Measurements from ENCODE around the gene IFFO2.

Gene IFFO2

DNA sequence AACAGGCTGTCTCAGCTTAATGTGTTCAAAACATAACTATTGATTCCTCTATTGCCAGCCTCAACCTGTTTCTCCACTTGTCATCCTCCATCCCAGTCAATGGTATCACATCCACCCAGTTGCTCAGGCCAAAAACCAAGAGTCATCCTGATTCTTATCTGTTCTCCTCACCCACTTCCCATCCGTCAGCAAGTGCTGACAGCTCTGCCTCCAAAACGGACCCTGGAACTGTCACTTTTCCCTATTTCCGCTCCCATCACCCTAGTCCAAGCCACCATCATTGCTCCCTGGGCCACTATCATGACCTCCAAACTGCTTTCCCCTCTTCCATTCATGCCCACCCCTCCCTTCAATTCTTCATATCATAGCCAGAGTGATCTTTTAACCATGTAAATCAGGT lies 36.2 kb upstream of the IFFO2 start:
- Histone ChIP-seq H3K27ac (ENCODE audit: insufficient read depth, low read depth, low read length, poor library complexity, severe bottlenecking) (no peak overlapping the region), H3K36me3 (ENCODE audit: control insufficient read depth, insufficient read depth, low read length) (no peaks in the 10 kb centered on the region), H3K4me1 (ENCODE audit: control insufficient read depth, insufficient read depth, low read length) (peaks cover 8% of the 10 kb centered on the region), H3K9me3 (ENCODE audit: control insufficient read depth, low read length) (no peaks in the 10 kb centered on the region), H3K27me3 (ENCODE audit: control insufficient read depth, insufficient read depth, low read length, poor library complexity, severe bottlenecking) (no peaks in the 10 kb centered on the region), H3K4me3 (ENCODE audit: insufficient read depth, low read depth, low read length) (no peak overlapping the region)
- 89 to 90% methylated on average over 3 of the region's 3 CpGs for whole genome bisulfite sequencing, 2 experiments

DNA sequence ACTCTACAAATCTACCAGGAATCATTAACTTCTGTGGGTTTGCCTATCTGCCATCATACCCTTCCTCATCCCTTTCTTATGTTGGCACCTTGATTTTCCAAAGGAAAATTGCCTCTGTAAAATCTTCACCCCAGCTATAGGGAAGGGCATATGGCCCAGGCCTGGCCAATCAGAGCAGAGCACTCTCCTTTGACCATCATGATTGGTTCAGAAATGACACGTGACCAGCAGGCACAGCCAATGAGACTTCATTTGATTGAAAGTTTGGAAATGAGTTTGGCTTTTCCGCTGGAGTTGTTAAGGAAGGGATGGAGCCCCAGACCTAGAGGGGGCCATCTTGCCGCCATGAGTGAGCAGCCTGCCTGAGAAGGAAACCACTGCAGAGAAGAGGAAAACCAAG lies 35.1 kb upstream of the IFFO2 start:
- H3K27me3 ChIP-seq (ENCODE audit: control insufficient read depth, insufficient read depth, low read length, poor library complexity, severe bottlenecking) = no peaks in the 10 kb centered on the region
- H3K4me1 ChIP-seq (ENCODE audit: control insufficient read depth, insufficient read depth, low read length) = peaks cover 8% of the 10 kb centered on the region
- H3K27ac ChIP-seq (ENCODE audit: insufficient read depth, low read depth, low read length, poor library complexity, severe bottlenecking) = no peak overlapping the region
- H3K4me3 ChIP-seq (ENCODE audit: insufficient read depth, low read depth, low read length) = no peak overlapping the region
- H3K36me3 ChIP-seq (ENCODE audit: control insufficient read depth, insufficient read depth, low read length) = no peaks in the 10 kb centered on the region
- no peaks in the 10 kb centered on the region for H3K9me3 ChIP-seq (ENCODE audit: control insufficient read depth, low read length)
- 96 to 97% methylated on average over 3 of the region's 3 CpGs for WGBS, 2 experiments

DNA sequence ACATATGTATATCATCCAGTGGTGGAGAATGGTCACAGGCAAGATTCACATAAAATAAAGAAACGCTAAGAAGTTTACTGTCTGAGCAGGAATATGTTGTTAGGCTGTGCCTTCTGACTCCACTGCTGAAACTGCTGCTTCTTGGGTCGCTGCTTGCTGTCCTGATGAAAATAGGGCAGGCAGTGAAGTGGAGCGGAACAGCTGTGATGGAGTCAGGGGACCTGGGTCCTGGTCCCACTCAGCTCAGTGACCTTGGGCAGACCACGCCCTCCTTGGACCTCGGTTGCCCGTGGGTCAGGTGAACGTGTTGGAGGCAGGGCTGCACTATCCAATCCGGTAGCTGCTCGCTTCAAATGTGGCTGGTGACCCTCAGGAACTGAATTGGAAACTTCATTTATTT lies 33.4 kb upstream of the IFFO2 start:
- no peaks in the 10 kb centered on the region for H3K27me3 ChIP-seq (ENCODE audit: control insufficient read depth, insufficient read depth, low read length, poor library complexity, severe bottlenecking)
- no peak overlapping the region for H3K27ac ChIP-seq (ENCODE audit: insufficient read depth, low read depth, low read length, poor library complexity, severe bottlenecking)
- H3K36me3 ChIP-seq (ENCODE audit: control insufficient read depth, insufficient read depth, low read length) = no peaks in the 10 kb centered on the region
- WGBS, 2 experiments = 85 to 89% methylated on average over 9 of the region's 9 CpGs
- no peaks in the 10 kb centered on the region for H3K9me3 ChIP-seq (ENCODE audit: control insufficient read depth, low read length)
- H3K4me3 ChIP-seq (ENCODE audit: insufficient read depth, low read depth, low read length) = no peak overlapping the region
- peaks cover 8% of the 10 kb centered on the region for H3K4me1 ChIP-seq (ENCODE audit: control insufficient read depth, insufficient read depth, low read length)

DNA sequence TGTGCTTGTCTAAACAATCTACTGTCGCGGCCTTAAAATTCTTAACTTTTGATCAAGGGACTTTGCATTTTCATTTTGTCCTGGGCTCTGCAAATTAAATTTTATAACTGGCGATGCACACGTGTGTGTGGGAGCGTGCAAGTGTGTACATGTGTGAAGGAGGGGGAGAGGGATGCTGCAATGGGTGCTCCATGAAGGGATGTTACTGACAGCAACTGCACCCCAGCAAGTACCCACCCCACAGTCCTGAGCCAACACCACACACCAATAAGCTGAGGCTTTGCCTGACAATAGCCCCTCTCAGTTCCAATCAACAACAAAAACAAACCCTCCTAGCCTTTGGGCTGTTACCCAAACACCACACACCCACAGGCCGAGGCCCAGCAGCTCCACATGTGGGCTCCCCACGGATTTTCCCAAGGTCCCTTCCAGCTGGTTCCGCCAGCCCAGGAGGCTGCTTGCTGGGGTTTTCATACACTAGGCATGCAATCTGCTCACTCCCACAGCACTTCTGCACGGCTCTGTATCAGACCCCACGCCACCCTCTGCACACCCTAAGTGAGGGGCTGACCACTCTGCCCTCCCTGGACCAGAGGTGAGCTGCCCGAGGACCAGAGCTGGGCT lies 32.8 kb upstream of the IFFO2 start:
- 74 to 79% methylated on average over 11 of the region's 11 CpGs for WGBS, 2 experiments
- H3K4me1 ChIP-seq (ENCODE audit: control insufficient read depth, insufficient read depth, low read length) = peaks cover 8% of the 10 kb centered on the region
- no peaks in the 10 kb centered on the region for H3K9me3 ChIP-seq (ENCODE audit: control insufficient read depth, low read length)
- no peaks in the 10 kb centered on the region for H3K27me3 ChIP-seq (ENCODE audit: control insufficient read depth, insufficient read depth, low read length, poor library complexity, severe bottlenecking)
- H3K36me3 ChIP-seq (ENCODE audit: control insufficient read depth, insufficient read depth, low read length) = no peaks in the 10 kb centered on the region
- no peak overlapping the region for H3K27ac ChIP-seq (ENCODE audit: insufficient read depth, low read depth, low read length, poor library complexity, severe bottlenecking)
- no peak overlapping the region for H3K4me3 ChIP-seq (ENCODE audit: insufficient read depth, low read depth, low read length)

DNA sequence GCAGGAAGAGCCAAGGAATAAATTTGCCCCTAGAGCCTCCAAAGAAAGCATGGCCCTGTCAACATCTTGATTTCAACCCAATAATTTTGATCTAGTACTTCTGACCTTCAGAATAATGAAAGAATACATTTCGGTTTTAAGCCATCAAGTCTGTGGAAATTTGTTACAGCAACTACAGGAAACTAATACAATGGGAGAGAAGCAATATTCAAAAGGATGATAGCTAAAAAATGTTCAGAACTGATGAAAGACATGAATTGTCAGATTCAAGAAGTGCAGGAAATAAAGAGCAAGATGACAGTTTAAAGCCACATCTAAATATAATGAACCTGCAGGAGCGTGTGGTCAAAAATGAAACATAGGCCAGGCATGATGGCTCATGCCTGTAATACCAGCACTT lies 24.8 kb upstream of the IFFO2 start:
- Histone ChIP-seq H3K4me1 (ENCODE audit: control insufficient read depth, insufficient read depth, low read length) (no peaks in the 10 kb centered on the region), H3K27me3 (ENCODE audit: control insufficient read depth, insufficient read depth, low read length, poor library complexity, severe bottlenecking) (no peaks in the 10 kb centered on the region), H3K4me3 (ENCODE audit: insufficient read depth, low read depth, low read length) (no peak overlapping the region), H3K27ac (ENCODE audit: insufficient read depth, low read depth, low read length, poor library complexity, severe bottlenecking) (no peak overlapping the region), H3K36me3 (ENCODE audit: control insufficient read depth, insufficient read depth, low read length) (no peaks in the 10 kb centered on the region), H3K9me3 (ENCODE audit: control insufficient read depth, low read length) (no peaks in the 10 kb centered on the region)
- WGBS, 2 experiments = 94 to 95% methylated on average over 2 of the region's 2 CpGs

DNA sequence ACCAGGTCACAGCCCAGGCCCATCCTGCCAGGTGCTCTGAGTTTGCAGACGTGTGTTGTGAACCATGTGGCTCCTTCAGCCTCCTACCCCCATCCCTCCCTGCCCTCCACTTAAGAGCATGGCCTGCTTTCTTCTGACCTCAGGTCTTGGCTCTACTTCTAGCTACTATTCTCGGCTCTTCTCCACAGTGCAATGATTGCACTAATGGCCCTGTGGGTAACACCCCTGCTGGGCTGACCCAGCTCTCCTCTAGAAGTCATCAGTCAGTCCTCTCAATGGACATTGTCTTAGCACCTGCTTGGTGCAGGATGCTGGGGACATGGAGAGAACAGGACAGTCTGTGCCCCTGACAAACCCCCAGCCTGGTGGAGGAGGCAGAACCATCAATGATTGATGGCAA lies 22.2 kb upstream of the IFFO2 start:
- Histone ChIP-seq H3K4me3 (ENCODE audit: insufficient read depth, low read depth, low read length) (no peak overlapping the region), H3K9me3 (ENCODE audit: control insufficient read depth, low read length) (no peaks in the 10 kb centered on the region), H3K27me3 (ENCODE audit: control insufficient read depth, insufficient read depth, low read length, poor library complexity, severe bottlenecking) (no peaks in the 10 kb centered on the region), H3K36me3 (ENCODE audit: control insufficient read depth, insufficient read depth, low read length) (no peaks in the 10 kb centered on the region), H3K27ac (ENCODE audit: insufficient read depth, low read depth, low read length, poor library complexity, severe bottlenecking) (no peak overlapping the region), H3K4me1 (ENCODE audit: control insufficient read depth, insufficient read depth, low read length) (no peaks in the 10 kb centered on the region)
- WGBS, 2 experiments = 75 to 84% methylated on average over 2 of the region's 2 CpGs

DNA sequence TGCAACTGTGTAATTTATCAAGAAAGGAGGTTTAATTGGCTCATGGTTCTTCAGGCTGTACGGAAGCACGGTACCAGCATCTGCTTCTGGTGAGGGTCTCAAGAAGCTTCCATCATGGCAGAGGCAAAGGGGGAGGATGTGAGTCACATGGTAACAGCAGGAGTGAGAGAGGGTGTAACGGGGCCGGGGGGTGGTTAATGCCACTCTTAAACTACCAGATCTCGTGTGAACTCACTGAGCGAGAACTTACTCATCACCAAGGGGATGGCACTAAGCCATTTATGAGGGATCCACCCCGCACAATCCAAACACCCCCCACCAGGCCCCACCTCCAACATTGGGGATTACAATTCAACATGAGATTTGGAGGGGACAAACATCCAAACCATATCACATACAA lies 21.0 kb upstream of the IFFO2 start:
- 85 to 87% methylated on average over 7 of the region's 7 CpGs for WGBS, 2 experiments
- Histone ChIP-seq H3K9me3 (ENCODE audit: control insufficient read depth, low read length) (no peaks in the 10 kb centered on the region), H3K4me3 (ENCODE audit: insufficient read depth, low read depth, low read length) (no peak overlapping the region), H3K4me1 (ENCODE audit: control insufficient read depth, insufficient read depth, low read length) (no peaks in the 10 kb centered on the region), H3K27ac (ENCODE audit: insufficient read depth, low read depth, low read length, poor library complexity, severe bottlenecking) (no peak overlapping the region), H3K27me3 (ENCODE audit: control insufficient read depth, insufficient read depth, low read length, poor library complexity, severe bottlenecking) (no peaks in the 10 kb centered on the region), H3K36me3 (ENCODE audit: control insufficient read depth, insufficient read depth, low read length) (no peaks in the 10 kb centered on the region)

DNA sequence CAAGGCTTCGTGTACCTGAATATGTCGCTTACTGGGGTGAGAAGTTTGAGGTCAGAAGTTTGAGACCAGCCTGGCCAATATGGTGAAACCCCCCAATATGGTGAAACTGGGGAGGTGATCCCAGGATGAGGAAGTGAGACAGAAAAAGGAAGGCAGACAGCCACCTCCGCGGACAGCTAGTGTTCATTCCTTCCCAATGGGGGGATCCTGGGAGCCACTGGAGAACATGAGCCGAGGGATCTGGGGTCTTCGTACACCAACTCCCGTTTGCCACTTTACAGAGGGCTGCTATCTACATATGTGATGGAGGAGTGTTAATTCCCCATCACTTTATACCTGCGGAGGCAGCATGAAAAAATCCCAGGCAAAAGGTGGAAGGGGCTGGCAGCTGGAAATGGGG lies 19.6 kb upstream of the IFFO2 start:
- 95 to 96% methylated on average over 8 of the region's 8 CpGs for WGBS, 2 experiments
- Histone ChIP-seq H3K27ac (ENCODE audit: insufficient read depth, low read depth, low read length, poor library complexity, severe bottlenecking) (no peak overlapping the region), H3K9me3 (ENCODE audit: control insufficient read depth, low read length) (no peaks in the 10 kb centered on the region), H3K27me3 (ENCODE audit: control insufficient read depth, insufficient read depth, low read length, poor library complexity, severe bottlenecking) (no peaks in the 10 kb centered on the region), H3K4me1 (ENCODE audit: control insufficient read depth, insufficient read depth, low read length) (no peaks in the 10 kb centered on the region), H3K36me3 (ENCODE audit: control insufficient read depth, insufficient read depth, low read length) (no peaks in the 10 kb centered on the region), H3K4me3 (ENCODE audit: insufficient read depth, low read depth, low read length) (no peak overlapping the region)

DNA sequence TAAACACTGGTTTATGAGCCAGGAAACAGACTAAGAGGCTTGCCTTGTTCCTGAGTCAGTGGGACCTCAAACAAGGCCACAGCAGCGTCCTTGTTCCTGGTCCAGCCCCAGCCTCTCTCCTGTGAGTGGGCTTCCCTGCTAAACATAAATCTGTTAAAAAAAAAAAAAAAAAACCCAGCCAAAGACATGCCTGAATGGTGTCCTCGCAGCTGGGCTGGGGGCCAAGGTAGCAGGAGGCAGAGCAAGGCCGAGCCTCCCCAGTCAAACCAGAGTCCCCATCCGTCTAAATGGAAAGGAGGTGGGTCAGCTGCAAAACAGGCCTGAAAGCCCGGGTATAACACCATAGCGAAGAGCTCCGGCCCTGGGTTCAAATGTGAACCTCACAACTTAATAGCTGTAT lies 18.1 kb upstream of the IFFO2 start:
- WGBS, 2 experiments = 93 to 96% methylated on average over 7 of the region's 7 CpGs
- no peaks in the 10 kb centered on the region for H3K4me1 ChIP-seq (ENCODE audit: control insufficient read depth, insufficient read depth, low read length)
- no peak overlapping the region for H3K4me3 ChIP-seq (ENCODE audit: insufficient read depth, low read depth, low read length)
- H3K36me3 ChIP-seq (ENCODE audit: control insufficient read depth, insufficient read depth, low read length) = no peaks in the 10 kb centered on the region
- no peaks in the 10 kb centered on the region for H3K9me3 ChIP-seq (ENCODE audit: control insufficient read depth, low read length)
- H3K27me3 ChIP-seq (ENCODE audit: control insufficient read depth, insufficient read depth, low read length, poor library complexity, severe bottlenecking) = no peaks in the 10 kb centered on the region
- H3K27ac ChIP-seq (ENCODE audit: insufficient read depth, low read depth, low read length, poor library complexity, severe bottlenecking) = no peak overlapping the region

DNA sequence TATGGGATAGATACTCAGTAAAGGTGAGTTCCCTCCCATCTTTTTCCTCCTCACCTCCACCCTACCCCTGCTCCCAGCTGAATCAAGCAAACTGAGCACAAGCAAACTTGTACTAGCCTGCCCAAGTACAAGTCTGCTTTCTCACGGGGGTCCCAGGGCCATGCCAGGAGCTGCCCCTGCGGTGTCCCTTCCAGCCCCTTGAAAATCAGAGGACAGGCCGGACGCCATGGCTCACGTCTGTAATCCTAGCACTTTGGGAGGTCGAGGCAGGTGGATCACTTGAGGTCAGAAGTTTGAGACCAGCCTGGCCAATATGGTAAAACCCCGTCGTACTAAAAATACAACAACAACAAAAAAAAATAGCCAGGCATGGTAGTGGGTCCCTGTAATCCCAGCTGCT lies 17.5 kb upstream of the IFFO2 start:
- H3K36me3 ChIP-seq (ENCODE audit: control insufficient read depth, insufficient read depth, low read length) = no peaks in the 10 kb centered on the region
- H3K27ac ChIP-seq (ENCODE audit: insufficient read depth, low read depth, low read length, poor library complexity, severe bottlenecking) = no peak overlapping the region
- no peak overlapping the region for H3K4me3 ChIP-seq (ENCODE audit: insufficient read depth, low read depth, low read length)
- H3K9me3 ChIP-seq (ENCODE audit: control insufficient read depth, low read length) = no peaks in the 10 kb centered on the region
- no peaks in the 10 kb centered on the region for H3K27me3 ChIP-seq (ENCODE audit: control insufficient read depth, insufficient read depth, low read length, poor library complexity, severe bottlenecking)
- WGBS, 2 experiments = 92 to 93% methylated on average over 8 of the region's 8 CpGs
- H3K4me1 ChIP-seq (ENCODE audit: control insufficient read depth, insufficient read depth, low read length) = no peaks in the 10 kb centered on the region

DNA sequence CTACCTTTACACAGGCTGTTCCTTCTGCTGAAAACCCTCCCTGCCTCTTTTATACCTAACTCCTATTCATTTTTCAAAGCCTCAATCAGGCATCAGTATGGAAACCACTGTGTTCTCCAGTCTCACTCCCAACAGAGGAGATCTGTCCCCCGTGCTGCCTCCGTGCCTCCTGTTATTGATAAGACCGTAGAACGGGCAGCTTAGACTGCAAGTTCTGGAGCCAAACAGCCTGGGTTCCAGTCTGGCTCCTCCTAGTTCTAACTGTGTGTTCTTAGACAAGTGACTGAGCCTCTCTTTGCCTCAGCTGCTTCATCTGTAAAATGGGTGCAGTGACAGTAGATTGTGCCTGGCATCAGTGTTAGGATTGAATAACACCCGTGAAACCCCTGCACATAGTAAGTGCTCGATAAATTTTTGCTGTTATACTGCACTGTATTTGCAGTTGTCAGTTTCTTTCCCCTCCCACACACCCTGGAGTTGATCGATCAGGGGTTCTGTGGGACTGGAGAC lies 17.0 kb upstream of the IFFO2 start:
- Histone ChIP-seq H3K9me3 (ENCODE audit: control insufficient read depth, low read length) (no peaks in the 10 kb centered on the region), H3K36me3 (ENCODE audit: control insufficient read depth, insufficient read depth, low read length) (no peaks in the 10 kb centered on the region), H3K4me3 (ENCODE audit: insufficient read depth, low read depth, low read length) (no peak overlapping the region), H3K27me3 (ENCODE audit: control insufficient read depth, insufficient read depth, low read length, poor library complexity, severe bottlenecking) (no peaks in the 10 kb centered on the region), H3K4me1 (ENCODE audit: control insufficient read depth, insufficient read depth, low read length) (no peaks in the 10 kb centered on the region), H3K27ac (ENCODE audit: insufficient read depth, low read depth, low read length, poor library complexity, severe bottlenecking) (no peak overlapping the region)
- WGBS, 2 experiments = 84 to 87% methylated on average over 7 of the region's 7 CpGs

Measured in ectodermal cell (in vitro differentiated cells).